A549 (cell line): ENCODE results near the gene GNB1L. TPM values are rescaled to one million over a fixed set of nuclear protein-coding genes. Genes with fewer than 3 reads are reported as not detected.

Experiments
- ATAC-seq, 2 experiments: fragments of 200-7000 bp in 1 of 2; fragments of >200 bp in 1 of 2; cut with Nextera tagmentation in 1 of 2; cut with Tn5 transposase in 1 of 2; 3 replicates each; pipeline versions ENCODE4 v1.8.0 to v1.9.1; 2018 to 2020; ENCODE audit warnings: mild to moderate bottlenecking in 1 of 2, moderate library complexity in 1 of 2
- CTCF ChIA-PET: fragments of 300-600 bp; sonication (Branson Sonifier 250); formaldehyde crosslinking; extraction: SDS; loops from one replicate; lab custom pipeline; 2021; ENCODE audit warnings: antibody characterized with exemption, inconsistent platforms; lab: Yijun Ruan, JAX
- POLR2A ChIA-PET: fragments of 350-600 bp; formaldehyde crosslinking; extraction: SDS; loops from one replicate; lab custom pipeline; 2021; ENCODE audit warnings: antibody characterized with exemption, inconsistent platforms; lab: Yijun Ruan, JAX
- DNase-seq, 2 experiments: peaks; one replicate each; pipeline versions ENCODE4 v3.0.0 to v3.0.0-alpha.2; 2011 to 2016; ENCODE audit warnings: low read depth in 1 of 2, low spot score in 1 of 2
- FAIRE-seq: peaks from 2 replicates; lab custom pipeline; 2011; peaks lifted over from hg19 to GRCh38; lab: Jason Lieb, UNC
- H3K27ac ChIP-seq, 2 experiments: fragments of >200 bp; sonication (Bioruptor Twin); formaldehyde crosslinking; 3 replicates each; pipeline ENCODE4 v1.5.1; 2016 to 2017
- H3K4me1 ChIP-seq: fragments of >200 bp; sonication (Bioruptor Twin); formaldehyde crosslinking; 3 replicates; pipeline ENCODE4 v1.6.1; 2016
- H3K4me2 ChIP-seq: fragments of >200 bp; sonication (Bioruptor Twin); formaldehyde crosslinking; 3 replicates; pipeline ENCODE4 v1.6.1; 2016
- H3K4me3 ChIP-seq: fragments of >200 bp; sonication (Bioruptor Twin); formaldehyde crosslinking; 3 replicates; pipeline ENCODE4 v1.5.1; 2016
- H3K9me3 ChIP-seq: fragments of >200 bp; sonication (Bioruptor Twin); formaldehyde crosslinking; 3 replicates; pipeline ENCODE4 v1.6.1; 2016
- CHD2 ChIP-seq: fragments of 150-350 bp; IDR thresholded peaks from 2 replicates; pipeline ENCODE4 v1.6.1; 2014; ENCODE audit warnings: low read length; ENCODE audit not compliant: partially characterized antibody
- CHD4 ChIP-seq: fragments of 200-600 bp; sonication (generic); IDR thresholded peaks from 2 replicates; pipeline ENCODE4 v1.6.1; 2016; ENCODE audit warnings: antibody characterized with exemption, mild to moderate bottlenecking, borderline replicate concordance
- EHMT2 ChIP-seq: fragments of 200-600 bp; sonication (generic); IDR thresholded peaks from 2 replicates; pipeline ENCODE4 v1.6.1; 2016; ENCODE audit warnings: antibody characterized with exemption, low read depth, mild to moderate bottlenecking, moderate library complexity
- FOSL2 ChIP-seq, 2 experiments: fragments of 450-650 bp in 1 of 2; fragments of >200 bp in 1 of 2; sonication (Bioruptor Twin) in 1 of 2; formaldehyde crosslinking; IDR thresholded peaks; 2 replicates each; pipeline versions ENCODE4 v1.5.0 to v1.6.1; 2016 to 2020; ENCODE audit warnings: mild to moderate bottlenecking in 1 of 2, moderate library complexity in 1 of 2
- GATA3 ChIP-seq: IDR thresholded peaks from 2 replicates; pipeline ENCODE4 v1.6.1; 2012; ENCODE audit warnings: borderline replicate concordance
- HDAC2 ChIP-seq: fragments of 200-600 bp; sonication (generic); IDR thresholded peaks from 2 replicates; pipeline ENCODE4 v1.6.1; 2016
- HOXA7 ChIP-seq: fragments of 250-450 bp; sonication (Bioruptor Pico); IDR thresholded peaks from 2 replicates; pipeline ENCODE4 v1.5.0; 2020; ENCODE audit warnings: mild to moderate bottlenecking, moderate library complexity
- HOXB13 ChIP-seq: fragments of 250-450 bp; sonication (Bioruptor Pico); IDR thresholded peaks from 2 replicates; pipeline ENCODE4 v1.5.0; 2020; ENCODE audit warnings: low read depth, mild to moderate bottlenecking, moderate library complexity
- JUN ChIP-seq, 2 experiments: fragments of >200 bp; sonication (Bioruptor Twin); formaldehyde crosslinking; IDR thresholded peaks; 2 replicates in 1 of 2; 3 replicates in 1 of 2; pipeline ENCODE4 v1.6.1; 2016 to 2017
- JUNB ChIP-seq: fragments of >200 bp; sonication (Bioruptor Twin); formaldehyde crosslinking; IDR thresholded peaks from 2 replicates; pipeline ENCODE4 v1.6.1; 2016
- KDM1A ChIP-seq: fragments of 200-600 bp; sonication (generic); IDR thresholded peaks from 2 replicates; pipeline ENCODE4 v1.6.1; 2016; ENCODE audit warnings: low read depth, mild to moderate bottlenecking
- KDM5A ChIP-seq: fragments of 200-600 bp; sonication (generic); IDR thresholded peaks from 2 replicates; pipeline ENCODE4 v1.6.1; 2016; ENCODE audit warnings: antibody characterized with exemption, mild to moderate bottlenecking
- POLR2A ChIP-seq: IDR thresholded peaks from 2 replicates; pipeline ENCODE4 v1.6.1; 2012; ENCODE audit warnings: mild to moderate bottlenecking, low read length
- SREBF2 ChIP-seq: fragments of 450-650 bp; IDR thresholded peaks from 2 replicates; pipeline ENCODE4 v1.6.1; 2014; ENCODE audit warnings: mild to moderate bottlenecking, moderate library complexity
- ZNF302 ChIP-seq: fragments of 250-450 bp; sonication (Bioruptor Pico); IDR thresholded peaks from 2 replicates; pipeline ENCODE4 v1.9.0; 2021; ENCODE audit warnings: inconsistent platforms, mild to moderate bottlenecking, moderate library complexity
- WGBS: methylation state at CpG from one replicate; pipeline ENCODE4 v1.1.6; 2017; ENCODE audit errors: missing lambda C conversion rate; 5-methylcytosine and 5-hydroxymethylcytosine counted together
- polyA plus RNA-seq, 4 experiments: library from polyadenylated mRNA; depleted of rRNA in 3 of 4; stranded (reverse); fragments of >200 nt; fragmentation: RNase III in 1 of 4; extraction: RNeasy Plus Mini Kit Qiagen cat#74134 plus additional on column Dnase treatment in 1 of 4; gene quantifications; 2 replicates in 3 of 4; 3 replicates in 1 of 4; pipeline ENCODE4 v1.2.3, GENCODE V29; 2011 to 2017
- TF ChIP-seq, protein P1 (sequence below): fragments of 200-600 bp; sonication (generic); IDR thresholded peaks from 2 replicates; pipeline ENCODE4 v1.6.1; 2016; ENCODE audit warnings: antibody characterized with exemption, mild to moderate bottlenecking, moderate library complexity
- TF ChIP-seq, protein P2 (sequence below): fragments of 250-450 bp; sonication (Bioruptor Pico); IDR thresholded peaks from 2 replicates; pipeline ENCODE4 v1.5.0; 2020; ENCODE audit warnings: low read depth, mild to moderate bottlenecking, moderate library complexity
- TF ChIP-seq, protein P3 (sequence below): IDR thresholded peaks from 2 replicates; pipeline ENCODE4 v1.6.1; 2012
- TF ChIP-seq, protein P4 (sequence below): IDR thresholded peaks from 2 replicates; pipeline ENCODE4 v1.6.1; 2012
- TF ChIP-seq, protein P5 (sequence below): fragments of >200 bp; sonication (Bioruptor Twin); formaldehyde crosslinking; IDR thresholded peaks from 2 replicates; pipeline ENCODE4 v1.6.1; 2016

GNB1L gene
- polyA plus RNA-seq, 2 of the 4 experiments (the other 2 are of a cell fraction), result 1.8 to 10.3 TPM

DNA sequence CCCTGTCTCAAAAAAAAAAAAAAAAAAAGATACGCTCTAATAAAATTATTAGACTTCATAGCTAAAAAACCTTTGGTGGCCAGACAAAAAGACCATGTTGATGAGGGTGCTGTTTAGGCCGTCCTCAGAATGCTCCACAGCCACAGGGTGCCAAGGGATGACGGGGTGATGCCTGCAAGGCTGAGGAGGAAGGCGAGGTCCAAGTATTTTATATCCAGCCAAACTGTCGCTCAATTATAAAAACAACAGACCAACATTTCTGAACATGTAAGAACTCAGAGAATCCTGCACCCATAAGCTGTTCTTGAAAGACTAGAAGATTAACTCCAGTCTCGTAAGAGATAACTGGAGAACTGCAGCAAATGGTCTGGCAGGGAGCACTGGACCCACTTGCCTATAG is 64.8 kb downstream of the GNB1L start:
- TF ChIP-seq, protein P1, sequence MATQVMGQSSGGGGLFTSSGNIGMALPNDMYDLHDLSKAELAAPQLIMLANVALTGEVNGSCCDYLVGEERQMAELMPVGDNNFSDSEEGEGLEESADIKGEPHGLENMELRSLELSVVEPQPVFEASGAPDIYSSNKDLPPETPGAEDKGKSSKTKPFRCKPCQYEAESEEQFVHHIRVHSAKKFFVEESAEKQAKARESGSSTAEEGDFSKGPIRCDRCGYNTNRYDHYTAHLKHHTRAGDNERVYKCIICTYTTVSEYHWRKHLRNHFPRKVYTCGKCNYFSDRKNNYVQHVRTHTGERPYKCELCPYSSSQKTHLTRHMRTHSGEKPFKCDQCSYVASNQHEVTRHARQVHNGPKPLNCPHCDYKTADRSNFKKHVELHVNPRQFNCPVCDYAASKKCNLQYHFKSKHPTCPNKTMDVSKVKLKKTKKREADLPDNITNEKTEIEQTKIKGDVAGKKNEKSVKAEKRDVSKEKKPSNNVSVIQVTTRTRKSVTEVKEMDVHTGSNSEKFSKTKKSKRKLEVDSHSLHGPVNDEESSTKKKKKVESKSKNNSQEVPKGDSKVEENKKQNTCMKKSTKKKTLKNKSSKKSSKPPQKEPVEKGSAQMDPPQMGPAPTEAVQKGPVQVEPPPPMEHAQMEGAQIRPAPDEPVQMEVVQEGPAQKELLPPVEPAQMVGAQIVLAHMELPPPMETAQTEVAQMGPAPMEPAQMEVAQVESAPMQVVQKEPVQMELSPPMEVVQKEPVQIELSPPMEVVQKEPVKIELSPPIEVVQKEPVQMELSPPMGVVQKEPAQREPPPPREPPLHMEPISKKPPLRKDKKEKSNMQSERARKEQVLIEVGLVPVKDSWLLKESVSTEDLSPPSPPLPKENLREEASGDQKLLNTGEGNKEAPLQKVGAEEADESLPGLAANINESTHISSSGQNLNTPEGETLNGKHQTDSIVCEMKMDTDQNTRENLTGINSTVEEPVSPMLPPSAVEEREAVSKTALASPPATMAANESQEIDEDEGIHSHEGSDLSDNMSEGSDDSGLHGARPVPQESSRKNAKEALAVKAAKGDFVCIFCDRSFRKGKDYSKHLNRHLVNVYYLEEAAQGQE, result no peak
- no peak for TF ChIP-seq HDAC2
- TF ChIP-seq ZNF302, result no peak
- no peak for TF ChIP-seq POLR2A
- TF ChIP-seq CHD2, result no peak
- no peak for TF ChIP-seq JUN (IDR thresholded peaks at IDR 0.05)
- no peak for TF ChIP-seq FOSL2 (IDR thresholded peaks at IDR 0.05)
- TF ChIP-seq FOSL2 (CRISPR knock-in tag; IDR thresholded peaks at IDR 0.05), result no peak
- no peak for TF ChIP-seq HOXB13 (CRISPR knock-in tag)
- no peak for TF ChIP-seq EHMT2
- no peak for TF ChIP-seq CHD4
- TF ChIP-seq, all 56 proteins: peak for 0
- FAIRE-seq (no peak), DNase-seq (no peak), ATAC-seq (no peak)
- H3K4me3 ChIP-seq, result no peak overlapping the region
- ChIA-PET CTCF (interaction anchor here (0.9 to 2.5 kb wide), 3 partner anchors 9 to 159 kb away, joined by 3 to 12 read pairs (median 3); no protein-coding TSS in a partner anchor), POLR2A (no interaction called here)
- WGBS, result 91% methylated on average over 6 of the region's 6 CpGs
- no peaks in the 10 kb centered on the region for H3K9me3 ChIP-seq
- no peak overlapping the region for H3K4me2 ChIP-seq
- H3K4me1 ChIP-seq, result no peaks in the 10 kb centered on the region
- no peak overlapping the region for H3K27ac ChIP-seq

DNA sequence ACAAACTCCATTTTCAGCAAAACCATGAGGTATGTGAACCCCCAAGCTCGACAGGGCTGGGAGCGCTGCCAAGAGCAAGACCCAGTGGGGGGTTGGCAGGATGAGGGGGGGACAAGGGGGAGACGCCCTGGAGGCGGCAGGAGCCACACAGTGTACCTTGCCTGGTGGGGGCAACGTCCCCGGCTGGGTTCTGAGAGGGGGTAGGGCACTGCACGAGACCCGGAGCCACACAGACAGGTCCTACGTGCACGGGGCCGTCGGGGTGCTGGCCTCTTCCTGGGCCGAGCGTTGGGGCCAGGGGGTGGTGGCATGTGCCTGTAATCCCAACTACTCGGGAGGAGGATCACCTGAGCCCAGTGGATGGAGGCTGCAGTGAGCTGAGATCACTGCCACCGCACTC is 65.3 kb downstream of the GNB1L start:
- 96% methylated on average over 8 of the region's 16 CpGs for WGBS
- FAIRE-seq (no peak), ATAC-seq (no peak), DNase-seq (no peak)
- Histone ChIP-seq H3K27ac (no peak overlapping the region), H3K4me1 (no peaks in the 10 kb centered on the region), H3K4me2 (no peak overlapping the region), H3K4me3 (no peak overlapping the region), H3K9me3 (no peaks in the 10 kb centered on the region)
- POLR2A ChIA-PET, result no interaction called here
- TF ChIP-seq, protein P2, sequence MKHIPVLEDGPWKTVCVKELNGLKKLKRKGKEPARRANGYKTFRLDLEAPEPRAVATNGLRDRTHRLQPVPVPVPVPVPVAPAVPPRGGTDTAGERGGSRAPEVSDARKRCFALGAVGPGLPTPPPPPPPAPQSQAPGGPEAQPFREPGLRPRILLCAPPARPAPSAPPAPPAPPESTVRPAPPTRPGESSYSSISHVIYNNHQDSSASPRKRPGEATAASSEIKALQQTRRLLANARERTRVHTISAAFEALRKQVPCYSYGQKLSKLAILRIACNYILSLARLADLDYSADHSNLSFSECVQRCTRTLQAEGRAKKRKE (CRISPR knock-in tag), result no peak
- TF ChIP-seq, protein P3, sequence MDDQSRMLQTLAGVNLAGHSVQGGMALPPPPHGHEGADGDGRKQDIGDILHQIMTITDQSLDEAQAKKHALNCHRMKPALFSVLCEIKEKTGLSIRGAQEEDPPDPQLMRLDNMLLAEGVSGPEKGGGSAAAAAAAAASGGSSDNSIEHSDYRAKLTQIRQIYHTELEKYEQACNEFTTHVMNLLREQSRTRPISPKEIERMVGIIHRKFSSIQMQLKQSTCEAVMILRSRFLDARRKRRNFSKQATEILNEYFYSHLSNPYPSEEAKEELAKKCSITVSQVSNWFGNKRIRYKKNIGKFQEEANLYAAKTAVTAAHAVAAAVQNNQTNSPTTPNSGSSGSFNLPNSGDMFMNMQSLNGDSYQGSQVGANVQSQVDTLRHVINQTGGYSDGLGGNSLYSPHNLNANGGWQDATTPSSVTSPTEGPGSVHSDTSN, result no peak
- TF ChIP-seq KDM5A, result no peak
- no peak for TF ChIP-seq SREBF2
- TF ChIP-seq CHD2, result no peak
- TF ChIP-seq, protein P4, sequence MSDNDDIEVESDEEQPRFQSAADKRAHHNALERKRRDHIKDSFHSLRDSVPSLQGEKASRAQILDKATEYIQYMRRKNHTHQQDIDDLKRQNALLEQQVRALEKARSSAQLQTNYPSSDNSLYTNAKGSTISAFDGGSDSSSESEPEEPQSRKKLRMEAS, result no peak
- TF ChIP-seq JUNB, result no peak
- TF ChIP-seq KDM1A, result no peak
- TF ChIP-seq, protein P1, result no peak
- no peak for TF ChIP-seq HOXA7
- TF ChIP-seq, protein P5, sequence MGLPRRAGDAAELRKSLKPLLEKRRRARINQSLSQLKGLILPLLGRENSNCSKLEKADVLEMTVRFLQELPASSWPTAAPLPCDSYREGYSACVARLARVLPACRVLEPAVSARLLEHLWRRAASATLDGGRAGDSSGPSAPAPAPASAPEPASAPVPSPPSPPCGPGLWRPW, result no peak
- TF ChIP-seq HOXB13 (CRISPR knock-in tag), result no peak
- no peak for TF ChIP-seq GATA3
- TF ChIP-seq HDAC2, result no peak
- CTCF ChIA-PET, result interaction anchor here (0.6 kb wide), 1 partner anchor 11 kb away, joined by 3 read pairs; no protein-coding TSS in a partner anchor
